Adrenal gland (tissue), 5 donors: ENCODE results near the gene CPED1.

Experiments used
- POLR2A ChIP-seq, 2 donors: fragments of 450-650 bp; IDR thresholded peaks; one replicate each; pipeline ENCODE4 v1.6.1; 2017; ENCODE audit warnings: antibody characterized with exemption in 2 of 2, mild to moderate bottlenecking in 2 of 2, moderate library complexity in 1 of 2
- TF ChIP-seq, protein P1 (sequence below), 6 experiments: fragments of 450-650 bp in 4 of 6; fragments of 200-600 bp in 2 of 6; sonication (generic) in 1 of 6; IDR thresholded peaks; 1 replicate in 5 of 6; 2 replicates in 1 of 6; pipeline versions ENCODE4 v1.5.1 to v1.8.0; 2016 to 2021; ENCODE audit warnings: antibody characterized with exemption in 6 of 6, mild to moderate bottlenecking in 2 of 6, moderate library complexity in 1 of 6
- donor health status: DM: no; HTN: no; CAD: no.

DNA sequence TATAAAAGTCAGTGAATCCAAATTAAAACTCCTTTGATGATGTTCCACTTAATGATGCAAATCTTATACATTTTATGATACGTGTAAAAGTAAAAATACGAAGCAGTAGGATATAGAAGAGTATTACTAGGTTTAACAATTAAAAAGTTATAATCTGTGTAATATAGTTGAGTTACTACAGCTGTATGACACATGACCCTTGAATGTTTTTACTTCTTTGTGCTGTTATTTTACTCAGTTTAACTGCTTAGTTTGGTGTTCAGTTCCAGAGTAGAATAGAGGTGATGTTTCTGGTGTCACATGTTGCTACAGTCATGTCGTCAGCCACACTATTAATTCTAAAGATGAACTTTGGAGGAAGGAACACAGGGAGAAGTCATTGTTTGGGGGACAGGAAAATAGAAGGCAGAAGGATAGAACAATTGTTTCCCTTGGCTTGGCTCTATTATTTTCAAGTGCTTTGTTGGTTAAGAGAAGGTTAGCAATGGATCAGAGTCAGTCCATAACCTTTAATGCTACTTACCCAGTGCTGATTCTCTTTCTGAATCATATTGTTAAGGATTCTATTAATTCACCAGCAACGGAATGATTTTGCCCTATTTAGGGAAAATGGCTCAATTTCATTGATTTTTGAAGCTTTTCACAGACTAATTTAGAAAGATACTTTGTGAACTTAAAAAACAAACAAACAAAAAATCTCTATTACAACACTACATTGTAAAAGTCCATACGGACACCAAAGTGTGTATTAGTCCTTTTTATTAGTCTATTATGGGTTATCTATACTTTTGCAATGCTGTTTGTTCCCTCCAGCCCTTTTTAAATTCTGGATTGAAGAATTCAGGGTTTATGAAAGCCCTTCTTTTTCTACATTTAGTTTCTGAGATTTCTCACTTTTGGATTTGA, 73.4 kb downstream of the CPED1 start:
- TF ChIP-seq POLR2A (IDR thresholded peaks at IDR 0.05), result no peak
- TF ChIP-seq, protein P1, sequence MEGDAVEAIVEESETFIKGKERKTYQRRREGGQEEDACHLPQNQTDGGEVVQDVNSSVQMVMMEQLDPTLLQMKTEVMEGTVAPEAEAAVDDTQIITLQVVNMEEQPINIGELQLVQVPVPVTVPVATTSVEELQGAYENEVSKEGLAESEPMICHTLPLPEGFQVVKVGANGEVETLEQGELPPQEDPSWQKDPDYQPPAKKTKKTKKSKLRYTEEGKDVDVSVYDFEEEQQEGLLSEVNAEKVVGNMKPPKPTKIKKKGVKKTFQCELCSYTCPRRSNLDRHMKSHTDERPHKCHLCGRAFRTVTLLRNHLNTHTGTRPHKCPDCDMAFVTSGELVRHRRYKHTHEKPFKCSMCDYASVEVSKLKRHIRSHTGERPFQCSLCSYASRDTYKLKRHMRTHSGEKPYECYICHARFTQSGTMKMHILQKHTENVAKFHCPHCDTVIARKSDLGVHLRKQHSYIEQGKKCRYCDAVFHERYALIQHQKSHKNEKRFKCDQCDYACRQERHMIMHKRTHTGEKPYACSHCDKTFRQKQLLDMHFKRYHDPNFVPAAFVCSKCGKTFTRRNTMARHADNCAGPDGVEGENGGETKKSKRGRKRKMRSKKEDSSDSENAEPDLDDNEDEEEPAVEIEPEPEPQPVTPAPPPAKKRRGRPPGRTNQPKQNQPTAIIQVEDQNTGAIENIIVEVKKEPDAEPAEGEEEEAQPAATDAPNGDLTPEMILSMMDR (IDR thresholded peaks at IDR 0.05), result no peak
